ENCODE measurements around the gene ANKRD11.
A peak's percentile ranks its signal among the peaks of the same experiment; 100 is the strongest.
"Not testable (repeated sequence)": the region's sequence is repeated elsewhere in the genome, so short reads cannot be mapped to it uniquely, and the experiment has no call there.

Gene ANKRD11

GRCh38 chr16:89328412-89329400, 161.7 kb downstream of the ANKRD11 start:
- DNase-seq (ENCODE audit: low read depth), result not testable (repeated sequence)

DNA sequence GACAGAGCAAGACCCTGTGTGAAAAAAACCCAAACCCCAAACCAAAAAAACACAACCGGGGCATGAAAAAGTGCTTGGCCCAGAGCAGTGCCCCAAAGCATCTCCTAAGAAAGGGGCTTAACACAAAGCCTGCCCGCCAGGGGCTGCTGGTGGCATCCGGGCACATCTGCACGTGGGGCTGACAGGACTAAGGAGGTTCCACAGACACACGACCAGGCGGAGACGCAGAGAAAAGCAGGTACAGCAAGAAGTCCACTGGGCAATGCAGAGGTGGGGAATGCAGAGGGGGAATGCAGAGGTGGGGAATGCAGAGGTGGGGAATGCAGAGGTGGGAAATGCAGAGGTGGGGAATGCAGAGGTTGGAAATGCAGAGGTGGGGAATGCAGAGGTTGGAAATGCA, 163.6 kb downstream of the ANKRD11 start:
- no peak for DNase-seq (ENCODE audit: low read depth)

DNA sequence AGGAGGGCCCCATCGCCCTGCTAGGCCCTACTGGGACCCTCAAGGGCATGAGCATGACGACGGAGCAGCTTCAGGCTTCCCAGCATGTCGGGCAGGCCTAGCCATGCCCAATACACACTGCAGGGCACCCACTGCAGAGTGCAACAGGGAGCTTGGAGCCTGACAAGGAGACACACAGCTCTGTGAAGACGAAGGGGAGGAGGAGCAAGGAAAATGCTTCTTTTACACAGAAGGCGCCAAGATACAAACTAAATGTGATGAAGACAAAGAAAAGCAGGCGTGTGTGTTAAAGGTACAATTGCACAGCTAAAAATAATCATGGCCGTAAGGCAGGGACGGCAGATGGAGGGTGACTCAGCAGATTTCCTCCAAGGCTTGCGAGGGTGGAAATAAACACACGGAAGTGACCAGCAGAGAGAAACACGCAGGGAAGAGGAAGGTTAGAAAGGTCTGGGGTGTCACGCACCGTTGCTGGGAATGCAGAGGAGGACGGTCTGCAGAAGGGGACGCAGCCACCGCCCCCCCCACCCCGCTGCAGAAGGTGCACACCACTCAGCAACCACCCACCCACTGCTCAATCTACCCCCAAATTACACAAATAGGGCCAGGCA, 164.4 kb downstream of the ANKRD11 start:
- DNase-seq (ENCODE audit: low read depth), result peak; percentile 64

- peak; percentile 77 for DNase-seq (ENCODE audit: low read depth)
Measured at GRCh38 chr16:89324056-89325010, 166.0 kb downstream of the ANKRD11 start.

GRCh38 chr16:89323120-89323960, 167.0 kb downstream of the ANKRD11 start:
- DNase-seq (ENCODE audit: low read depth), result no peak

- DNase-seq (ENCODE audit: low read depth), result peak; percentile 70
Measured at GRCh38 chr16:89322321-89323119, 167.8 kb downstream of the ANKRD11 start.

- DNase-seq (ENCODE audit: low read depth), result no peak
Measured at GRCh38 chr16:89320782-89321501, 169.4 kb downstream of the ANKRD11 start.

DNA sequence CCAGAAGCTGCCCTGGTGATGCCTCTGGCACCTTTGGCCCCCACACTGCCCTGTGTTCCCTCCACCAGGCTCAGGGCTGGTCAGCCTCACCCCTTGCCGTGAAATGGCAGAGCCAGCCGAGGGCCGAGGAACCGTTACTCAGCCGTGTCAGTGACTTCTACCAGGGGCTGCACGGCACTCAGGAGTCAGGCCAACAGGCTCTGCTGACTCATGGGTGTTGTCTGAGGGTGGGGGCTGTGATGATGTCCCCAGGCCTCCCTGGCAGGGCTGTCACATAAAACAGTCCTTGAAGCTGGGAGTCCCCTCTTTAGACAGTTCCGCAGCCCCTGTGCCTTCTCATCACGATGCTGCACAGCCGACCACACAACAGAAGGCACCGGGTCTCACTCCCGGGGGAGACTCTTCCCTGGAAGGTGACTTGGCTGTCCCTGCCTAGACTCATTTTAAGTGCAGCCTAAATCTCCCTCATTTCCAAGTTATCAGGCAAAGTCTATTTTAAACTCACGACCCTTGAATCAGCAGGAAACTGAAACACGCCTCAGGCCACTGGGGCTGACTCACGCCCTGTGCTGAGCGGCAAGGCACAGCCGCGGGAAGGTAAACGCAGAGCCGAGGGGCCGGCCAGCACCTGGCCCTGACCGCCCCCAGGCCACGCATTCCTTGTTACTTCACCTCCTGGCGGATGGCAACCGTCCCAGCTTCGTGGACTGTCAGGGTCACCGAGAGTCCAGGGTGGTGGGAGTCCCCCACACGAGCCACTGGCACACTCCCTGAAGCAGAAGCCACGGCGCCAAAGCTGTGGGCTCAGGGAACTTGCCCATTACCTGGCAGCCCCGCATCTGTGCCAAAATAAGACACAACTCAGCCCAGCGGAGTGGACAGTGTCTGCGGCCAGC, 170.2 kb downstream of the ANKRD11 start:
- DNase-seq (ENCODE audit: low read depth), result peak; percentile 72

DNA sequence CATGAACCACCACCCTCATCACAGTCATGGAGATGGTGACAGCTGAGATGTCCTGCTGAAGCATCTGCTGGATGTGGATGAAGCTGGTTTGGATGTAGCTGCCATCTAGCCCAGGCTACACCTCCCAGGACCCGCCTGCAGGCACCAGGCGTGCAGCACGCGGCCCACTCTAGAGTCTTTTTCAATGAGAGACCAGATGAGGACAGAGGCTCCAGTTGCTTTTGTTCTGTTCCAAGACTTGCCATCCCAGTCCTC, 170.8 kb downstream of the ANKRD11 start:
- no peak for DNase-seq (ENCODE audit: low read depth)

- no peak for DNase-seq (ENCODE audit: low read depth)
Measured at GRCh38 chr16:89318871-89319630, 171.3 kb downstream of the ANKRD11 start.

- no peak for DNase-seq (ENCODE audit: low read depth)
Measured at GRCh38 chr16:89318430-89318758, 172.0 kb downstream of the ANKRD11 start.

- no peak for DNase-seq (ENCODE audit: low read depth)
Measured at GRCh38 chr16:89317729-89318429, 172.5 kb downstream of the ANKRD11 start.

DNA sequence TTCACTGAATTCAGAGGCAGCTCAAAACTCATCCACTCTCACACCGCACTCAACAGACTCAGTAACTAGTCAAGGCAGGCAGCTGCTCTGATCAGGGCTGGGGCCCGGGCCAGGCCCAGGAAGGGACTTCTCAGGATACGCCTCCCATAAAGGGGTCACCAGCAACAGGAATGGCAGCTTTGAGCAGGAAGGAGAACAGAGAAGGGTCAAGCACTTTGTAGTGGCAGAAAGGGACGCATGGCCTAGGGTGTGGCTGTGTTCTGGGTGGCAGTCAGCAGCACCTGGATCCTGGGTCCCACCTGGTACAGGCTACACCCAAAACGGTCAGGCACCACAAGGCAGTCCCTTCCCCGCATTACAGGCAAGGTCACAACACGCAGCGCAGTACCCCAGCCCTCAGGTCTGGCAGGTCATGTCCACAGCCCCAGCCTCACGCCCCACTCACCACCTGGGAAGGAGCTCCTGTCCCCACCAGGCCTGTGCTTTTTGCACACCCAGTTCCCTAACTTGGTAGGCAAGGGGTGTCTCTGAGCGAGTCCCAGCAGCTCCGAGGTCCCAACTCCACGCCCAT, 173.2 kb downstream of the ANKRD11 start:
- no peak for DNase-seq (ENCODE audit: low read depth)

DNA sequence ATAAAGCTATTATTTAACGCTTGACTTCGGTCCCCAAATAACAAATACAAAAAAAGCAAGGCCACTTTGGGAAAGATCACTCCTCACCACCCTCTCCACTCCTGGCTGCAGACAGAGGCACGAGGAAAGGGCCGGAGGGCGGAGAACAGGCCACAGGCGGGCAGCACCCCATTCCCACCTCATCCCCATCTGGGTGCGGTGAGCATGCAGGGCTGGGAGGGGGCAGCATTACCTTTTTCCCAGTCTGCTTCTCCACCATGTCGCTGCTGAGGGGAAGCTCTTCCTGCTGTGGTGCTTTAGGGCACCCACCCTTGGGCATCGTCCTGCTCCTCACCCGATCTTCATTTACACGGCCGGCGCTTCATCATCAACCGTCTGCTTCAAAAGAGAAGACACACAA, 173.7 kb downstream of the ANKRD11 start:
- DNase-seq (ENCODE audit: low read depth), result no peak

DNA sequence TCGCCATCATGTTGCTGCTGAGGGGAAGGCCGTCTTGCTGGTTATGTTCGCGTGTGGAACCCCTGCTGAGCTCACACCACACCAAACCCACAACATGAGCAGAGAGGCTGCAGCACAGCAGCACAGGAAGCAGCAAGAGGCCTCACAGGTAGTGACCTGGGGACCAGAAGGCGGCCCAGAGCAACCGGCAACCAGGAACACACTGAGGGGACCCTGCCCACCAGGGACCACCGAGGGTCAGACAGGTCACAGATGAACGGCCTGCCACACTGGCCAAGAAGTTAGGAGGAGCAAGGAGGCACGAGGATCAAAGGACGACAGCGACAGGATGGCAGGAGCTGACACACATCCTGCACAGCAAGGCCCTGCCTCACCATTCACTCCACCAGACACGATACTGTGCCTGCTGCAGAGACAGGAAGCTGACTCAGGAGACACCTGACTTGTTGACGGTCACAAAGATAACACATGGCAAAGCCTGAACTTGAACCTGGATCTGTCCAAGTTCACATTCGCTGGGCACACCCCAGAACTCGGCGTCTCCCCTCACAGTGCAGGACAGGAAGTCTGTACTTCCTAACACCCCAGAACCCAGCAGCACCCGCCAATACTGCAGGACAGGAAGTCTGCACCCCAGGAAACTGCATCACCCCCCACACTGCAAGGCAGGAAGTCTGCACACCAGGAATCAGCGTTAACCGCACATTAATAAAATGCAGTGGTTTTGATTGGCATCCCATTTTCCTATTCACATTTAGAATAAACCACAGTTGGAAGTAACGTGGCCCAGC, 174.4 kb downstream of the ANKRD11 start:
- peak; percentile 41 for DNase-seq (ENCODE audit: low read depth)

- DNase-seq (ENCODE audit: low read depth), result no peak
Measured at GRCh38 chr16:89315271-89315670, 175.1 kb downstream of the ANKRD11 start.
